SK-N-SH (cell line): ENCODE results near the gene KMT5B.

Source experiments
- CTCF ChIP-seq: fragments of 200-600 bp; sonication (generic); IDR thresholded peaks from 2 replicates; pipeline ENCODE4 v1.6.1; 2017; ENCODE audit warnings: antibody characterized with exemption, mild to moderate bottlenecking, moderate library complexity
- FOSL2 ChIP-seq: IDR thresholded peaks from 2 replicates; pipeline ENCODE4 v1.4.0; 2012; ENCODE audit warnings: low read depth, mild to moderate bottlenecking, moderate library complexity, borderline replicate concordance
- POLR2AphosphoS5 ChIP-seq: IDR thresholded peaks from 2 replicates; pipeline ENCODE4 v1.6.1; 2012; ENCODE audit warnings: low read depth, low read length
- RAD21 ChIP-seq: IDR thresholded peaks from 2 replicates; pipeline ENCODE4 v1.6.1; 2012; ENCODE audit warnings: mild to moderate bottlenecking, low read length
- REST ChIP-seq: IDR thresholded peaks from 2 replicates; pipeline ENCODE4 v1.6.1; 2012; ENCODE audit warnings: mild to moderate bottlenecking, low read depth, low read length, moderate library complexity
- TAF1 ChIP-seq: IDR thresholded peaks from 2 replicates; pipeline ENCODE4 v1.6.1; 2012; ENCODE audit warnings: low read depth, mild to moderate bottlenecking, low read length, moderate library complexity, borderline replicate concordance

- TF ChIP-seq FOSL2 (no peak), POLR2AphosphoS5 (no peak), CTCF (no peak), TAF1 (no peak), RAD21 (no peak), REST (no peak)
Measured at GRCh38 chr11:68135161-68135560, 77.9 kb downstream of the KMT5B start.
